ENCODE data around the gene COL4A1. TPM values are rescaled to one million over a fixed set of nuclear protein-coding genes. Genes with fewer than 3 reads are reported as not detected.

Gene COL4A1
- total RNA-seq, 4 donors from 2014 or later, result 989 to 1,633 (median 1,298) TPM

DNA sequence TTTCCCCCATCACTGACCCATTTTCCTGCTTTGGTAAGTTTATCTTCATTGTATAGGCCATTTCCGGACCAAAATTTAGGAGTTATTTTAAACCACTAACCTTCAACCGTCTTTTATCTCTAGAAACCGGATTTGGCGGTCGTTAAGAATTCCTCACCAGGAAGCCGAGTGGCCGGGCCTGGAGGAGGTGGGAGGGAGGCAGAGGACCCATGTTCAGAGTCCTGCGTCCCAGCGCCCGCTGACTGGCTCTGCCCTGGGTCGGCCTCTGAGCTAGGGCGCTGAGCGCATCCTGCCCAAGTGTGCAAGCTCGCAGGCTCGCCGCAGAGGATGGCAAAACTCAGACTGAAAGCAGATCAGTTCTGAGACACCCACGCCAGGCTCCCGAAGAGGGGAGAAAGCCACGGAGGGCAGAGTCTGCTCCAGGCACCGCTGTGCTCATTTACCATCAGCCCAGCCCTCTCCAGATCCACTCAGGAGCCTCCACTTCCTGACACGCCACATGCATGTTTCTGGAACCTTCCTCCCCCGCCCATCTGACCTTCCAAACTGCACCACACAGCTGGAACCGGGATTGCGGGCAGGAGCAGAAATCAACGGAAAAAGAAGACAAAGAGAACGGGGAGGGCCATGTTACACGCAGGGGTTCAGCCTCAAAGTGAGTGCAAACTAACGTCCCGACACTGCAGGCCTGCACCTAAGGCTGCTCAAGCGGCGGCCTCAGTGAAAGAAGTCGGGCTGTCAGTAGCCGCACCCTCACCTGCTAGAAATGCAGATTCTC, 8.3 kb downstream of the COL4A1 start:
- TF ChIP-seq, protein P1, sequence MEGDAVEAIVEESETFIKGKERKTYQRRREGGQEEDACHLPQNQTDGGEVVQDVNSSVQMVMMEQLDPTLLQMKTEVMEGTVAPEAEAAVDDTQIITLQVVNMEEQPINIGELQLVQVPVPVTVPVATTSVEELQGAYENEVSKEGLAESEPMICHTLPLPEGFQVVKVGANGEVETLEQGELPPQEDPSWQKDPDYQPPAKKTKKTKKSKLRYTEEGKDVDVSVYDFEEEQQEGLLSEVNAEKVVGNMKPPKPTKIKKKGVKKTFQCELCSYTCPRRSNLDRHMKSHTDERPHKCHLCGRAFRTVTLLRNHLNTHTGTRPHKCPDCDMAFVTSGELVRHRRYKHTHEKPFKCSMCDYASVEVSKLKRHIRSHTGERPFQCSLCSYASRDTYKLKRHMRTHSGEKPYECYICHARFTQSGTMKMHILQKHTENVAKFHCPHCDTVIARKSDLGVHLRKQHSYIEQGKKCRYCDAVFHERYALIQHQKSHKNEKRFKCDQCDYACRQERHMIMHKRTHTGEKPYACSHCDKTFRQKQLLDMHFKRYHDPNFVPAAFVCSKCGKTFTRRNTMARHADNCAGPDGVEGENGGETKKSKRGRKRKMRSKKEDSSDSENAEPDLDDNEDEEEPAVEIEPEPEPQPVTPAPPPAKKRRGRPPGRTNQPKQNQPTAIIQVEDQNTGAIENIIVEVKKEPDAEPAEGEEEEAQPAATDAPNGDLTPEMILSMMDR (IDR thresholded peaks at IDR 0.05; ENCODE audit: low read depth), result no peak

DNA sequence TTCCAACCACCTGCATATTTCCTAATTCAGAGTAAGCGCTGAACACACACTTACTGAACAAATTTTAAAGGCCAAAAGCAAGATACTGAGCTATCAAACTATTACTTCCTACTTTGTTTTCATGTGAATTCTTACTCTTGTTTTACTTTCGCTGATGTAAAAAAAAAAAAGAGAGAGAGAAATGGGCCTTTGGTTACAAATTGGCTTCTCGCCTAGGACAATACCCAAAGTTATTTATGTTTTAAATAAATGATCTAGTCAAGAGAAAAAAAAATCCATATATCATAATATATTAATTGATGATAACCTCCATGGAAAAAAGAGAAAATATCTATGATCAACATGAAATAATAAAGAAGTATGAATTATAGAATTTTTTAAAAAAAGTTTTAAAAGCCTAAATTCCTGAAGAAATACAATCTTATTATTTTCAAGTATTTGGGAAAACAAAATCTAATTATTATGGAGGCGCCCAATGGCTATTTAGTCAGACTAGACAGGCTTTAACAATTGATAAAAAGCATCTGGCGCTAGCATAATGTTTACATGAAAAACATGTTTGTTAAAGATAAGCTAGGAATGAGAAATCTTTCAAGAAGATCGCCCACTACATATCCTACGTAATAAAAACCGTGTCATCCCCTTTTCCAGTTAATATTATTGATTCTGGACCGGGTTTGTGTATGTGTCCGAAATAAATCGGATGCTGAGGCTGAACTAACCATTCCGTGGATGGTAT, 9.0 kb downstream of the COL4A1 start:
- TF ChIP-seq, protein P1 (IDR thresholded peaks at IDR 0.05; ENCODE audit: low read depth), result no peak

DNA sequence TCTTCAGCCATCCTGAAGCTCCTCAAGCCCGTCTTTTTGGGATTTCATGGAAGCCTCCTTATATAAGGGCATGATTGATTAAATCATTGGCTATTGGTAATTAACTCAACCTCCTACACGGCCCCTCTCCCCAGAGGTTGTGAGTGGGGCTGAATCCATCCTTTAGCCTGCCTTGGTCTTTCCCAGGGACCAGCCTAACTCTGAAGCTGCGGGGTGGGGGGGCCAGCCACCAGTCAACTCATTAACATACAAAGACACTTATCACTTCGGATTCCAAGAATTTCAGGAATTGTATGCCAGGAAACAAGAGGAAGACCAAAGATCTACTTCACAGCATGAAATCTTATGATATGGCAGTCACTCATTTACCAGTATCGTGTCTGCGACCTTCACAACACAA, 9.9 kb downstream of the COL4A1 start:
- TF ChIP-seq, protein P1 (IDR thresholded peaks at IDR 0.05; ENCODE audit: low read depth), result no peak

DNA sequence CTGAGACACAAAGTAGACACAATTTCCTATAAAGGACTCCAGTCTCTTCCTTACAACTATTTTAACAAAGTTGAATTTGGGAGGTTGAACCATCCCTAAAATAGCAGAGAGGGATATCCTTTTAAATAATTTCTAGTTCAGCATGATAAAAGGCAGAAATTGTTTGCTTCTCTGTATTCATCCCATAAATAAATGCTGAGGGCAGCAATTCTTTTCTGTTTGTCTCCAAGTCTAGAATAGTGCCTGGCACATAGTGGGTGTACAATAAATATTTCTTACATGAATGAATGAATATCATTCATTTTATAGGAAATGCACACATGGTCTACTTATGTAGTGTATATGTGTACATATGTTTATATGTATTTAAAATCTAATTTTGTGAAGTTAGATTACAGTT, 12.3 kb downstream of the COL4A1 start:
- TF ChIP-seq, protein P1 (IDR thresholded peaks at IDR 0.05; ENCODE audit: low read depth), result no peak

DNA sequence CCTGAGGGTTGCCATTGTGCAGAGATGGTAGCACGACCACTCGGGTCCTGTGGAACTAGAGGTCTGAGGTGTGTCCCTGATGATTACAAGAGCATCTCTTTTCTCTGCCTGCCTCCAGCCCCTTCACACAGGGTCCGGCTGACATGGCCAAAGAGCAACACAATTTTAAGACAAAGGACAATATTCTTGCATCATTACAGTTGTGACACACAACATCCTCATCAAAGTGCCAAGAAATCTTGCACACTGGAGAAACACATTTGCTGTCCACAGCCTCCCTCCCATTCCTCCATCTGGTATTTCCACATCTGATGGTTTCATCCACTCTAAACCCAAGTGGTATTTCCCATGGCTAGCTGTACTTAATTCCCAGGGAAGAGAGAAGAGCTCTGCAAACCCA, 12.8 kb downstream of the COL4A1 start:
- TF ChIP-seq, protein P1 (IDR thresholded peaks at IDR 0.05; ENCODE audit: low read depth), result no peak

DNA sequence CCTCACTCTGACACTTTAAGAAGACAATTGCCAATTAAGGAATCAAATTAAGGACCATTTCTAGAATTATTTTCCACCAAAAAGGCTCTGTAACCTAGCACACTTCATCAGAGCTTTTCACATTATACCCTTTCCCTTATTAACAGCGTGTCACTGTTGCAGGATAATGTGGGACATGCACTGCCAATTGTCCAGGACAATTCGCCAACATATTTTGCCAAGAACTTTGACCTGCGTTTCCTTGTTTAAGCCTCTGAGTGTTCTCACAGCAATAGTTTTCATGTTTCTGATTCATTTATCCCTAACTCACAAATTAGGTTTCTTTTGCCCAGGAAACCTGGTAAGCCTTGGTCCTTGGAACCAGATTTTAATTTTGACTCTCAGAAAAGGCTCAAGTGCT, 13.3 kb downstream of the COL4A1 start:
- TF ChIP-seq, protein P1 (IDR thresholded peaks at IDR 0.05; ENCODE audit: low read depth), result no peak

DNA sequence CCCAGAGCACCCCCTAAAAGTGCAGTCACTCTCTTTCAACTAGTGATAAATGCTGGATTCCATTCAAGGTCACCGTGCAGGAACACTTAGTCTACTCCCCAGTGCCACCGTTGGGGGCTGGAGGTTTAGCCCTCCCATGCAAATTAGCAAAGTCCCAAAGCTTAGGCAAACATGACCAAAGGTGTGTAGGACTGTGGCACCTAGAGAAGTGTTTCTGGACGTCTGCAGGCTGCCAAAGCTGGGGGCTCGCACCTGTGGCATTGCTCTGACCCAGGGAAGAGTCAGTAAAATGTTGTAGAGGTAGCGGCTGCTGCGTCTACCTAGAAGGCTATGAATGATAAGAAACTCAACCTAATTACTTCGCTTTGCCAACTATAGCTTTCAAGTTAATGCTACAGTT, 13.9 kb downstream of the COL4A1 start:
- TF ChIP-seq, protein P1 (IDR thresholded peaks at IDR 0.05; ENCODE audit: low read depth), result no peak

Measured in subcutaneous adipose tissue (tissue), 4 donors.